ENCODE data around the gene SLC26A11.

- TF ChIP-seq, protein P1, sequence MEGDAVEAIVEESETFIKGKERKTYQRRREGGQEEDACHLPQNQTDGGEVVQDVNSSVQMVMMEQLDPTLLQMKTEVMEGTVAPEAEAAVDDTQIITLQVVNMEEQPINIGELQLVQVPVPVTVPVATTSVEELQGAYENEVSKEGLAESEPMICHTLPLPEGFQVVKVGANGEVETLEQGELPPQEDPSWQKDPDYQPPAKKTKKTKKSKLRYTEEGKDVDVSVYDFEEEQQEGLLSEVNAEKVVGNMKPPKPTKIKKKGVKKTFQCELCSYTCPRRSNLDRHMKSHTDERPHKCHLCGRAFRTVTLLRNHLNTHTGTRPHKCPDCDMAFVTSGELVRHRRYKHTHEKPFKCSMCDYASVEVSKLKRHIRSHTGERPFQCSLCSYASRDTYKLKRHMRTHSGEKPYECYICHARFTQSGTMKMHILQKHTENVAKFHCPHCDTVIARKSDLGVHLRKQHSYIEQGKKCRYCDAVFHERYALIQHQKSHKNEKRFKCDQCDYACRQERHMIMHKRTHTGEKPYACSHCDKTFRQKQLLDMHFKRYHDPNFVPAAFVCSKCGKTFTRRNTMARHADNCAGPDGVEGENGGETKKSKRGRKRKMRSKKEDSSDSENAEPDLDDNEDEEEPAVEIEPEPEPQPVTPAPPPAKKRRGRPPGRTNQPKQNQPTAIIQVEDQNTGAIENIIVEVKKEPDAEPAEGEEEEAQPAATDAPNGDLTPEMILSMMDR (IDR thresholded peaks at IDR 0.05): peak; percentile 42 to 73 (median 64)
- TF ChIP-seq POLR2A (IDR thresholded peaks at IDR 0.05) (no peak), EP300 (IDR thresholded peaks at IDR 0.05; ENCODE audit: low read depth) (no peak), POLR2AphosphoS5 (IDR thresholded peaks at IDR 0.05) (no peak)
Observed at GRCh38 chr17:80252871-80253270, 32.6 kb downstream of the SLC26A11 start.

Data from transverse colon (tissue), 4 donors.